ENCODE measurements around the gene RIMBP2. TPM values are rescaled to one million over a fixed set of nuclear protein-coding genes. Genes with fewer than 3 reads are reported as not detected.

The RIMBP2 gene
- polyA plus RNA-seq, 1 donor (not counting 4 experiments of a cell fraction or from before 2014, with no cell fraction given), result 0.16 TPM

DNA sequence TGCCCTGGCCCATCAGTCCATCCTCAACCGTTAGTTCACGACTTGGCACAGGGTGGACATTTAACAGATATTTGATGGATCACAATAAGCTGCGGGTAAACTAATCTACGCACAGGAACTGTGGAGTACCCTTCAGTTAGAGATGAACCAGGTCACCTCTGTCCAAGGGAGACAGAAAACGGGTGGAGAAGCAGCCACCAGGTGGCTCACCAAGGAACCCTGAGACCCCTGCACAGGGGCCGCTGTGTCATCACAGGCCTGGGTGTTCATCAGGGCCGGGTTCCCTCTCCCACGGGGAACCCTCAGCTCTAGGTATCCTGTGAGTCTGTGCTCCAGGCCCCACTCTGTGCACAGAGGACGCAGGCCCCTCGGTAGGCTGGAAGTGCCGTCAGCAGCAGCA lies 256.2 kb downstream of the RIMBP2 start:
- Histone ChIP-seq H3K27me3 (ENCODE audit: control insufficient read depth, extremely low read depth, insufficient read depth, low read length) (no peaks in the 10 kb centered on the region), H3K27ac (ENCODE audit: control insufficient read depth, insufficient read depth, low read length) (no peak overlapping the region), H3K9ac (ENCODE audit: control insufficient read depth, extremely low read depth, insufficient read depth, low read length) (no peak overlapping the region), H3K9me1 (ENCODE audit: control insufficient read depth, extremely low read depth, insufficient read depth, low read length) (no peaks in the 10 kb centered on the region), H3K4me1 (ENCODE audit: control insufficient read depth, extremely low read depth, insufficient read depth, low read length) (no peaks in the 10 kb centered on the region), H4K20me1 (ENCODE audit: control insufficient read depth, extremely low read depth, insufficient read depth, low read length) (no peaks in the 10 kb centered on the region), H3K79me2 (ENCODE audit: control insufficient read depth, insufficient read depth, low read length) (no peaks in the 10 kb centered on the region), H3K36me3 (ENCODE audit: control insufficient read depth in 2 of 2, extremely low read depth in 1 of 2, insufficient read depth in 2 of 2, low read length in 2 of 2) (no peaks in the 10 kb centered on the region), H3K4me2 (ENCODE audit: control insufficient read depth, extremely low read depth, insufficient read depth, low read depth, low read length) (no peak overlapping the region), H2AFZ (ENCODE audit: control insufficient read depth, low read length) (no peak overlapping the region), H3K4me3 (ENCODE audit: control insufficient read depth in 2 of 3, extremely low read depth in 1 of 3, insufficient read depth in 2 of 3, low read depth in 1 of 3, low read length in 3 of 3) (no peak overlapping the region), H3K9me3 (ENCODE audit: control insufficient read depth, low read depth, low read length) (peaks cover 7% of the 10 kb centered on the region)
- FAIRE-seq (no peak), DNase-seq (ENCODE audit: low read depth, low spot score) (no peak)
- TF ChIP-seq EZH2 (IDR thresholded peaks at IDR 0.05; ENCODE audit: low read length) (no peak), CTCF (optimal IDR thresholded peaks at IDR 0.05 in 1 of 3, IDR thresholded peaks at IDR 0.05 in 1 of 3, conservative IDR thresholded peaks at IDR 0.05 in 1 of 3; ENCODE audit: extremely low read depth in 1 of 3, insufficient read depth in 2 of 3, low read length in 3 of 3) (no peak)
- dilution Hi-C loops (cut with MboI; ENCODE audit: extremely low pct_ligation_motif_present, low sequenced_read_pairs), result no loop called here

DNA sequence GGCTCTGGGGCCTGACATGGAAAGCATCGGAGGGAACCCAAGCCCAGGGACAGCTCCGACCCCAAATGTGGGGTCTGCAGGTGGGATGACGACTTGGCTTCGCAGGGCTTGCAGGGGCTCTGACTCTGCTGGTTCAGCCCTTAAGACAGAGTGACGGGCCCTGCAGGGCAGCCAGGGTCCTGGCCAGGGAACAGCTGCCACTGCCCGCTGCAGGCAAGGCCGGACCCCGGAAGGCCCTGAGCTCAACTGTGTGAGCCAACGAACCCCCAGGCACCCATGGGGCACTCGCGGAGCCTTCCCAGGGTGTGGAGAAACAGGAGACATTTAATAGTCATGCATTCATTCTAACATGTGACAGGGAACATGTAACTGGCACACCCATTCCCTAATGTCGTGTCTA lies 257.8 kb downstream of the RIMBP2 start:
- dilution Hi-C loops (cut with MboI; ENCODE audit: extremely low pct_ligation_motif_present, low sequenced_read_pairs), result no loop called here
- no peak for FAIRE-seq
- DNase-seq (ENCODE audit: low read depth, low spot score), result no peak
- TF ChIP-seq CTCF (optimal IDR thresholded peaks at IDR 0.05 in 1 of 3, IDR thresholded peaks at IDR 0.05 in 1 of 3, conservative IDR thresholded peaks at IDR 0.05 in 1 of 3; ENCODE audit: extremely low read depth in 1 of 3, insufficient read depth in 2 of 3, low read length in 3 of 3) (no peak), EZH2 (IDR thresholded peaks at IDR 0.05; ENCODE audit: low read length) (no peak)
- peaks cover 3% of the 10 kb centered on the region for H3K9me3 ChIP-seq (ENCODE audit: control insufficient read depth, low read depth, low read length)
- no peak overlapping the region for H2AFZ ChIP-seq (ENCODE audit: control insufficient read depth, low read length)
- H3K4me3 ChIP-seq (ENCODE audit: control insufficient read depth in 2 of 3, extremely low read depth in 1 of 3, insufficient read depth in 2 of 3, low read depth in 1 of 3, low read length in 3 of 3), result no peak overlapping the region
- no peaks in the 10 kb centered on the region for H4K20me1 ChIP-seq (ENCODE audit: control insufficient read depth, extremely low read depth, insufficient read depth, low read length)
- H3K9me1 ChIP-seq (ENCODE audit: control insufficient read depth, extremely low read depth, insufficient read depth, low read length), result no peaks in the 10 kb centered on the region
- H3K9ac ChIP-seq (ENCODE audit: control insufficient read depth, extremely low read depth, insufficient read depth, low read length), result no peak overlapping the region
- H3K4me1 ChIP-seq (ENCODE audit: control insufficient read depth, extremely low read depth, insufficient read depth, low read length), result no peaks in the 10 kb centered on the region
- H3K36me3 ChIP-seq (ENCODE audit: control insufficient read depth in 2 of 2, extremely low read depth in 1 of 2, insufficient read depth in 2 of 2, low read length in 2 of 2), result no peaks in the 10 kb centered on the region
- H3K79me2 ChIP-seq (ENCODE audit: control insufficient read depth, insufficient read depth, low read length), result no peaks in the 10 kb centered on the region
- no peaks in the 10 kb centered on the region for H3K27me3 ChIP-seq (ENCODE audit: control insufficient read depth, extremely low read depth, insufficient read depth, low read length)
- no peak overlapping the region for H3K27ac ChIP-seq (ENCODE audit: control insufficient read depth, insufficient read depth, low read length)
- no peak overlapping the region for H3K4me2 ChIP-seq (ENCODE audit: control insufficient read depth, extremely low read depth, insufficient read depth, low read depth, low read length)
